ENCODE data around the gene TEX12.

- no peak for TF ChIP-seq CTCF (IDR thresholded peaks at IDR 0.05)
- no peak for TF ChIP-seq POLR2A (IDR thresholded peaks at IDR 0.05)
Measured at GRCh38 chr11:112212710-112213109, 45.5 kb downstream of the TEX12 start.

All from adrenal gland (tissue), 5 donors.